8988T (cell line): ENCODE measurements around the gene MEG3.

Source experiments
- DNase-seq: peaks from one replicate; pipeline ENCODE4 v3.0.0; 2011

The MEG3 gene

GRCh38 chr14:100867631-100868315 lies 41.9 kb downstream of the MEG3 start:
- DNase-seq, result no peak

- no peak for DNase-seq
These were observed 42.9 kb downstream of the MEG3 start for GRCh38 chr14:100868621-100869370.

DNA sequence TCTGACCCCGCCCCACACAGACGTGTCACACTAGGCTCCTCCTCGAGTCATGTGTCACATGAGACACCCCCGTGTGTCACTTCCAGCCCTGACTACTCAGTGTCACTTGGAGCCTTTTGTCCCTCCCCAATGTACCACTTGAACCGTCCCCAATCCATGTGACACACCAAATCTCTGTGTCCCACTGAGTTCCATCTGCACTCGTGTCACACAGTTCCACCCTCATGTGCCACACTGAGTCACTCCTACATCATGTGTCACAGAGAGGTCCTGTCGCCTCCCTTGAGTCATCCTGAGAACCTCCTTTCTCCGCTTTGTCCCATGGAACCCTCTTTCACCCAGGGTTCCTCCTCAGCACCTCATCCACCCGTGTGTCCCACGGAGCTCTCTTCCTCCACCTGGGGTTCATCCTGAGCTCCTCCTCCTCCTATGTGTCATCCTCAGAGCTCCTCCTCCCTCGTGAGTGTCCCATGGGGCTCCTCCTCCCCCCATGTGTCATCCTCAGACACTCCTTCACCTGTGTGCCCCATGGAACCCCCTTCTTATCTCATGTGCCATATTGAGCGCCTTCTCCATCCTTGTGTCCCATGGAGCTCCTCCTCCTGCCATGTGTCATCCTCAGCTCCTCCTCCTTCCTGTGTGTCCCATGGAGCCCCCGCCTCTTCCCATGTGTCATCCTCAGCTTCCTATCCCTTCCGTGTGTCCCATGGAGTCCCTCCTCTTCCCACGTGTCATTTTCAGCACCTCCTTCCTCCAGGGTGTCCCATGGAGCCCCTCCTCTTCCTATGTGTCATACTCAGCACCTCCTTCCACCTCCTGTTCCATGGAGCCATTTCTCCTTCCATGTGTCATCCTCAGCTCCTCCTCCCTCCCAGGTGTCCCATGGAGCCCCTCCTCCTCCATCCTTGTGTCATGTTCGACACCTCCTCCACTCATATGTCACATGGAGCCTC lies 45.6 kb downstream of the MEG3 start:
- no peak for DNase-seq

DNA sequence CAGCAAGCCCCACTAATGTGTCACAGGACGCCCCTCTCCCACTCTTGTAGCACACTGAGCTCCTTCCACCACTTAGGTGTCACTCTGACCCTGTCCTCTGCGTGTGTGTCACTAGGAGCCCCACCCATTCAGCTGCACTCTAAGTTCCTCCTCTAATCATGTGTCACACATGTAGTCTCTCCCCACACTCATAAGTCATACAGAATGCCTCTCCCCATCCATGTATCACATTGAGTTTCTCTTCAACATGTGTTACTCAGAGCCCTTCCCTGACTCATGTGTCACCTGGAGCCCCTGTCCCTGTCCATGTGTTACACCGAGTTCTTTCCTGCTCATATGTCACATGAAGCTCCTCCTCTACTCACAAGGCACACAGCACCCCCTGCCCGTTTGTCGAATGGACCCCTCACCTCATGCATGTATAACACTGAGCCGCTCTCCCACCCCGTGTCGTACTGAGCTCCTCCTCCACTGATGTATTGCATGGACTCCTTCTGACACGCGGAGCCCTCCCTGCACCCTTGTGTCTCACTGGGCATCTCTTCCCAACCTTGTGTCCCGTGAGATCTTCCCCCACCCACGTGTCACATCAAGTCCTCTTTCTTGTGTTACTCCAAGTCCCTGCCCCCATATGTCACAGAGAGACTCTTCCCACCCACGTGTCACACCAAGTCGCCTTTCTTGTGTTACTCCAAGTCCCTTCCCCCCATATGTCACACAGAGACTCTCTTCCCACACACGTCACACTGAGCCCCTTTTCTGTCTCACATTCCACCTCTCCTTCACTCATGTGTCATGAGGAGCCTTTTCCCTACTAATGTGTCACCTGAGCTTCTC lies 46.6 kb downstream of the MEG3 start:
- DNase-seq, result no peak

DNA sequence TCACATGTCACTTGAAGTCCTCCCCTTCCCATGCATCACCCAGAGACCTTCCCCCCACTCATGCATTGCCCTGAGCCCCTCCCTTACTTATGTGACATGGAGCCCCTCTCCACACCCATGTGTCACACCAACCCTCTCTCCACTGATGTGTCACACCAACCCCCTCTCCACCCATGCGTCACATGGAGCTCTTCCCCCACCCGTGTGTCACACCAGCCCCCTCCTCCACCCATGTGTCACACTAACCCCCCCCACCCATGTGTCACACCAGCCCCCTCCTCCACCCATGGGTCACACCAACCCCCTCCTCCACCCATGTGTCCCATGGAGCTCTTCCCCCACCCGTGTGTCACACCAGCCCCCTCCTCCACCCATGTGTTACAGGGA lies 47.2 kb downstream of the MEG3 start:
- DNase-seq, result no peak

DNA sequence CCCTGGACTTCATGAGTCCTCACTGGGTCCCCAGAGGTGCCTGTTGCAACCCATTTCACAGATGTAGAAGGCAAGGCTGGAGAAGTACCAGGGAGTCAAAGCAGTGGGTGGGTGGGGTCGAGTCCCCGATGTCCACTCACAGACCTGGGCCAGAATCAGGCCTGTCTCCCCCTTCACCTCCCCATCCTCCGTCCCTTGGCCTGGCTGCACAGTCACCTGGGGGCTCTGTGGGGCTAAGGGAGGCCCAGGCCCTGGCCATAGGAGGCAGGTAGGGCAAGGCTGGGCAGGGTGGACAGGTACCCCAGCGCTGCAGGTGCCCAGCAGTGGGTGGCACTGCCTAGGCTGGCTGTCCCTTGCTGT lies 48.1 kb downstream of the MEG3 start:
- DNase-seq, result no peak

DNA sequence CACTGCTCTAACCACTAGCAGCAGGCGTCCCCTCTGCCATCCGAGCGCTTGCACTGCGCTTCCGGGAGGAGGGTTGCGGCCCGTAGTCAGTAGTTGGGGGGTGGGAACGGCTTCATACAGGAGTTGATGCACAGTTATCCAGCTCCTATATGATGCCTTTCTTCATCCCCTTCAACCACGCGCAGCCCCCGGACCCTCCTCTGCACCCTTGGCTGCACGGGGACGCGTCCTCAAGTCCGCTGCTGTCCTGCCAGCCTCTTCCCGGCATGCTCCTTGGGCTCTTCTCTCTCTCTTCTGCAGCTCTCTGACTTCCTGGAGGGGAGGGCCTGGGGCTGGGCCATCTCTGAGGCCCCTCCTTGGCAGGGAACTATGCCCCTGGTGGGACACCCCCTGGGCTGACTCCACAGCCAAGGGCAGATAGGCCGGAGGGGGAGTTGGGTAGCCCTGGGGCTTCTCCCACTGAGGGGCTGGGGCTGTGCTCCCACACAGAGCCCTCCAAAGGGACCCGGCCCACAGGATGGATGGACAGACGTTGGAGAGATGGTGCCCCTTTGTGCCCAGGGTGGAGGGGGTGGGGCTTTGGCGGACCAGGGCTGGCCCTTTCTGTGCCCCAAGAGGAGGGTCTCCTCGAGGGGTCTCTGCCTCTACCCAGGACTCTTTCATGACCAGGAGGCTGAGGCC lies 48.6 kb downstream of the MEG3 start:
- DNase-seq, result no peak

- DNase-seq, result no peak
These were observed 49.2 kb downstream of the MEG3 start for GRCh38 chr14:100875126-100875525.

GRCh38 chr14:100875861-100876590 lies 50.1 kb downstream of the MEG3 start:
- DNase-seq, result no peak

DNA sequence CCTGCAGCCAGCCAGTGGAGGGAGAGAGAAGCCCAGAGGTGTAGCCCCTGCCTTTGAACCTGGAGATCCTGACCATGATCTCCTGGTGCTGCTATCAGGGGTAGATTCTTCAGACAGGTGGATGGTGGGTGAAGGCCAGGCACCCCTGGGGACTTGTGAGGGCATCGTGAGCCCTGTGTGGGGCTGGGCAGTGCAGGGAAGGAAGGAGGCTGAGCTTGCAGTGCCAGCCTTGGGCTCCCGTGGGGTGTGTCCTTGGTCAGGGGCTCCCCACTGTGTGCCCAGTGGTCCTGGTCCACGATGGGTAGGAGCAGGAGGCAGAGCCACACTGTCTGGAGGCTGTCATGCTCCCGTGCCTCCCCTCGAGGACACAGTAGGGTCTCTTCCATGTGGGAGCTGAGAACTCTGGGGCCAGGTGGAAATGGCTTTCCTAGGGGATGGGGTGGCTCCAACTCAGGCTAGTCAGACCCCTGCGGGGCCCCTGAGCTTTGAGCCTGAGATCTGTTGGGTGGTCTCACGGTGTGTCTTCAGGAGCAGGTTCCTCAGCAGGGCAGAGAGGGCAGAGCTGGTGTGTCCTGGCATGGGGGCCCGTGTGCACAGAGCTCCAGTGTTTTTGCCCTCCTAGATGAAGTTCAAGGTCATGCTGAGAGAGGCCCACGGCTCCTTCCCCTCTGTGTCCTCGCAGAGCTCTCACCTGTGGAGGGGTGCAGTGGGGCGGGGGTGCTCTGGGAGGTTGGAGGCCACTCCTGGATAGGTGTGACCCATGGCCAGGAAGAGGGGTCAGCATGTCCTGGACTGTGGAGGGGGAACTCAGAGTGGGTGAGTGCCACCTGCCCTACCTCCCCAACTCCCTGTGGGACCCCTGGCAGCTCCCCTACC lies 52.6 kb downstream of the MEG3 start:
- DNase-seq, result no peak

GRCh38 chr14:100879194-100879593 lies 53.3 kb downstream of the MEG3 start:
- no peak for DNase-seq

DNA sequence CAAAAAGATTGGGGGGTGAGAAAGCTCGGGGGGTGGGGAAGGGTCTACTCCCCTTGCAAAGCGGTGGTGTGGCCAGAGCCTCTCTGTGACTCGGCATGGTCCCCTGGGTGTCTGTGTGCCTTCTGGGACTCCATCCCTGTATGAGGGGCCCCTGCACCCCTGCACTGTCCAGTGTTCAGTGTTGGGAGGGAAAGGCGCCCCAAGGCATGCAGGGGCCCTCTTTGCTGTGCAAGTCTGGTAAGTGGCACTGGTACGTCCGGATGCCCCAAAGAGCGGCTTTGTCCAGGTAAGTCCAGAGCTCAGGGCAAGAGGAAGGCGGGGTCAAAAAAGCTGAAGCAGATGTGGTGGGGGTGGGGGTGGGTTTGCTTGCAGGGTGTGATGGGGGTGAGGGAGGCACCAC lies 53.9 kb downstream of the MEG3 start:
- no peak for DNase-seq

DNA sequence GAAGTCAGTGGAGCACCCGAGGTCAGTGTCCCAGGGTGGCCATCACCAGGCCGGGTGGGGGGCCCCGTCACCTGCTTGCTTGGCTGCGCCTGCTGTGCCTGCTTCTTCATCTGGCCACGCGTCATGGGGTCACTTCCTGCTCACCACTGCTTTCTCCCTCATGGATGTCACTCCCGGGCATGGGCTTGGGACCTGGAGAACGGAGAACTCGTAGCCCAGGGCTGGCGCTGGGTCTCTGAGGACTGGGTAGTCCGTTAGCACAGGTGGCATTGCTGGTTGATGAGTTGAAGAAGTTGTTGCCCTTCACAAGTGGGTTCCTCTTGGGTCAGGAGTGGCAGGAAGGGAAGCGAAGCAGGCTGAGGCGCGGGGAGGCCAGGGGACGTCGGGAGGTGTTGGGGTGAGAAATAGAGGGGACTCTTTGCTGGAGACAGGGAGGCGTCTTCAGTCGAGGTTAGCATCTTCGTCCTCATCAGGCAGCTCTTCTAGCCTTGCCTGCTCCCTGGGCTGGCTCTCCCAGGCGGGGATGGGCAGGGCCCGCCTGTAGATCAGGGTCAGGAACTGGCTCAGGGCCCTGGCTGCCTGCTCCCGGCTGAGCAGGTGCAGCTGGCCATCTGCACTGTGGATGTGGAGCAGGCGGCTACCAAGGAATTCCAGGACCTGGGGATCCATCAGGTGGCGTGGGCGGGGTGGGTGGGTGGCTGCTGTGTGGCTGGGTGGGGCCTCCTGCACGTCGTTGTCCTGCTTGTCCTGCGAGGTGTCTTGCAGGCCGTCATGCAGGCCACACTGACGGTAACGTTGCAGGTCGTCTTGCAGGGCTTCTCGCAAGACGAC lies 54.6 kb downstream of the MEG3 start:
- DNase-seq, result no peak

DNA sequence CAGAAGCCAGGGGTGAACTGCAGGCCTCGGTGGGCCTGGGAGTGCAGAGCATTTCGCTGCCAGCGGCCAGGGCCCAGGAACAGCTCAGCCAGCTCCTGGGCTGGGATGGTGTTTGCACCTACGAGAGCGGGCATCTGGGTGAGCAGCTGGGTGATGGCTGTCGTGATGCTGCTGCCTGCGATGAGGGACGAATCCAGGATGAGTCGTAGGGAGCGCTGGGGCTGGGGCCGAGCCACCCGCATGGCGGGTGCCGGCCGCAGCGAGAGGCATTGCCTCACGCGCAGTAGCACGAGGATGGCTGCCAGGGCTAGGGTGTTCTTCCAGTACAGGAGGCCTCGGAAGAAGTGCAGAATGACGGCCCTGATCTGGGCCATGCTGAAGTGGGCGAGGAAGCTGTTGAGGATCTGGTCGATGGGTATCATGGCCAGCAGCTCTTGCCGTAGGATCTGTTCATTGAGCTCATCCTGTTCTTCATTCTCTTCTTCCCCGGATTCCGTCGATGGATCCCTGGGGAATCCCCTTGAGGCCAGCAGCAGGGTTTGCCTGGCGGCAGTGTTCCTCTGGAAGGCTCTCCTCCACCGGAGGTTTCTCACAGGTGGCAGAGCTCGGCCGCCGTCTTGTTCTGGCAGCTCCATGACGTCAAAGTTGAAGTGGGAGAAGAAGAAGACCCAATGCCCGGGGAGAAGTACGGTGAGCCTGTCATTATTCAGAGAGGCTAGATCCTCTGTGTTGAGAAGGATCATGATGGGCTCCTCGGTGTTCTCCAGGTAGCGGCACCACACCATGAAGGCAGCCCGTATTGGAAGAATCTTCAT lies 55.5 kb downstream of the MEG3 start:
- DNase-seq, result no peak

DNA sequence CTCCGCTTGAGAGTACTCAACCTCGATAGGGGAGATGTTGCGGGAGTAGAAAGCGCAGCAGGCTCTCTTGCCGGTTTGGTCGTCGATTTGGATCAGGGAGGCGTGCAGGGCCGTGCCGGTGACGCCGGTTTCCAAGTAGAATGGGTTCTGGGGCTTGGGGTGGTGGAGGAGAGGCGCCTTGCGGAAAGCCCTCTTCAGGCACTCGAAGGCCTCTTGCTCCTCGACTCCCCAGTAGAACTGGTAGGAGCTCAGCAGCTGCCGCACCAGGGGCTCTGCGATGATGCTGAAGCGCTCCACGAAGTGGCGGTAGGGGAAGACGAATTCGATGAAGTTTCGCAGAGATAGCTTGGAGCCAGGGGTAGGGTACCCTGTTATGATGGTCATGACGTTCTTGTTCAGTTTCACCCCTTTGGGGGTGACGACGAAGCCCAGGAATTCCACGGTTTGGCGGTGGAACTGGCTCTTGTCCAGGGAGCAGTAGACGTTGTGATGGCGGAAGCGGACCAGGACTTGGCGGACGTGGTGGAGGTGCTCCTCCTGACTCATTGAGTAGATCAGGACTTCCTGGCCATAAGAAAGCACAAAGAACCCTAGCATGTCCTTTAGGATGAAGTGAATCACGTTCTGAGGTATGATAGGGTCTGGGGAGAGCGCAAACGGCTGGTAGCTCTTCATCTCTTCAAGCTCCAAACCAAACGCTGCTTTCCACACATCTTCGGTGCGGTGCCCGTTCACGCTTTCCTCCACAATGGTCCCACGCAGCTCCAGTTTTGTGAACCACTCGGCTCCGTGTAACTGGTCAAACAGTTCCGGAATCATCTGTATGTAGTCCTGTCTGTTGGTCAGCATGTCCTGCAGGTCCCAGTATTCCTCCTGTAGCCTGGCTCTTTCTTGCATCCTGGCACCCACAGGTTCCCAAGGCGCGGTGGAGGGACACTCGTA lies 56.4 kb downstream of the MEG3 start:
- DNase-seq, result no peak

GRCh38 chr14:100882991-100883788 lies 57.3 kb downstream of the MEG3 start:
- DNase-seq, result no peak

DNA sequence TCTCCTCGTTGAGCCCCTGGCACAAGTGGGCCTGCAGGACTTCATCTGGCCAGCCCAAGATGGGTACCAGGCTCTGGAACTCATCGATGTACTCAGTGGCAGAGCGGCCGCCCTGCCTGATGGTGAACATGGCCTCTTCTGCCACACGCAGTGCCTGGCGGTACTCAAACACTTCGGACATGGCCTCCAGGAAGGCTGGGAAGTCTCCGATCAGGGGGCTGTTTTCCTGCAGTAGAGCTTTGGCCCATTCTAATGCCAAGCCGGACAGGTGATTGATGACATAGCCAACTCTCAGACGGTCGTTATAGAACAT lies 57.8 kb downstream of the MEG3 start:
- DNase-seq, result no peak
